IMR-90 (cell line): ENCODE results near the gene ZNF300. TPM values are rescaled to one million over a fixed set of nuclear protein-coding genes. Genes with fewer than 3 reads are reported as not detected.
A peak's percentile ranks its signal among the peaks of the same experiment; 100 is the strongest.

Experiments used
- ATAC-seq: fragments of 200-7000 bp; cut with Tn5 transposase; 2 replicates; pipeline ENCODE4 v1.9.1; 2020; ENCODE audit warnings: low read depth, mild to moderate bottlenecking, moderate library complexity
- BruUV-seq: library from RNA; stranded (reverse); fragments of 400-500 nt; replicated peaks from 2 replicates; lab custom pipeline; 2021; lab: Mats Ljungman, UMichigan
- CTCF ChIA-PET: fragments of 300-600 bp; formaldehyde crosslinking; extraction: SDS; loops from one replicate; lab custom pipeline; 2021; ENCODE audit warnings: antibody characterized with exemption; lab: Yijun Ruan, JAX
- POLR2A ChIA-PET: fragments of 300-600 bp; sonication (Branson Sonifier 250); formaldehyde crosslinking; loops from one replicate; lab custom pipeline; 2022; ENCODE audit warnings: antibody characterized with exemption; ENCODE audit not compliant: unreplicated experiment; lab: Charles Lee
- DNase-seq: peaks from one replicate; pipeline ENCODE4 v3.0.0; 2013
- H2AFZ ChIP-seq: replicated peaks from 2 replicates; pipeline ENCODE3; 2013; ENCODE audit warnings: low read length, mild to moderate bottlenecking; ENCODE audit not compliant: poor library complexity
- H2AK5ac ChIP-seq: 2 replicates; pipeline ENCODE4 v1.6.1; 2013; ENCODE audit warnings: low read depth, low read length, inconsistent platforms
- H2AK9ac ChIP-seq: replicated peaks from 2 replicates; pipeline ENCODE3; 2013; ENCODE audit warnings: mild to moderate bottlenecking, low read depth, low read length, moderate library complexity; ENCODE audit not compliant: poor library complexity
- H2BK120ac ChIP-seq: 2 replicates; pipeline ENCODE4 v1.6.1; 2013; ENCODE audit warnings: low read depth, low read length, inconsistent platforms
- H2BK15ac ChIP-seq: 3 replicates; pipeline ENCODE4 v1.6.1; 2013; ENCODE audit warnings: low read depth, low read length, inconsistent platforms
- H2BK20ac ChIP-seq: 2 replicates; pipeline ENCODE4 v1.6.1; 2013; ENCODE audit warnings: low read depth, mild to moderate bottlenecking, inconsistent platforms, low read length, moderate library complexity
- H2BK5ac ChIP-seq: 2 replicates; pipeline ENCODE4 v1.6.1; 2013; ENCODE audit warnings: mild to moderate bottlenecking, low read depth, low read length, inconsistent platforms; ENCODE audit not compliant: poor library complexity, severe bottlenecking
- H3K14ac ChIP-seq: replicated peaks from 2 replicates; pipeline ENCODE4 v1.6.1; 2013; ENCODE audit warnings: low read depth, low read length, inconsistent platforms
- H3K18ac ChIP-seq: 2 replicates; pipeline ENCODE4 v1.6.1; 2013; ENCODE audit warnings: low read depth, low read length, control low read depth
- H3K23ac ChIP-seq: 2 replicates; pipeline ENCODE4 v1.6.1; 2013; ENCODE audit warnings: low read depth, low read length, inconsistent platforms
- H3K27ac ChIP-seq: 2 replicates; pipeline ENCODE4 v1.5.1; 2013; ENCODE audit warnings: mild to moderate bottlenecking, control low read depth, low read length; ENCODE audit not compliant: insufficient read depth
- H3K27me3 ChIP-seq: 2 replicates; pipeline ENCODE4 v1.6.1; 2013; ENCODE audit warnings: low read length; ENCODE audit not compliant: control insufficient read depth, insufficient read depth
- H3K36me3 ChIP-seq: 2 replicates; pipeline ENCODE4 v1.6.1; 2013; ENCODE audit warnings: low read length, mixed read lengths; ENCODE audit not compliant: control insufficient read depth, insufficient read depth
- H3K4ac ChIP-seq: 2 replicates; pipeline ENCODE4 v1.6.1; 2013; ENCODE audit warnings: low read depth, low read length, inconsistent platforms
- H3K4me1 ChIP-seq: 2 replicates; pipeline ENCODE4 v1.6.1; 2013; ENCODE audit warnings: low read length, mixed read lengths; ENCODE audit not compliant: control insufficient read depth, insufficient read depth
- H3K4me2 ChIP-seq: 2 replicates; pipeline ENCODE4 v1.6.1; 2013; ENCODE audit warnings: low read depth, mild to moderate bottlenecking, control low read depth, low read length, moderate library complexity
- H3K4me3 ChIP-seq: 2 replicates; pipeline ENCODE4 v1.5.1; 2013; ENCODE audit warnings: low read depth, mild to moderate bottlenecking, control low read depth, low read length, moderate library complexity; ENCODE audit not compliant: insufficient read depth
- H3K56ac ChIP-seq: 2 replicates; pipeline ENCODE4 v1.6.1; 2013; ENCODE audit warnings: low read length, inconsistent platforms; ENCODE audit not compliant: insufficient read depth; ENCODE audit errors: extremely low read depth
- H3K79me1 ChIP-seq, 2 experiments: 2 replicates each; pipeline ENCODE4 v1.6.1; 2013; ENCODE audit warnings: low read length in 2 of 2, inconsistent platforms in 1 of 2, low read depth in 1 of 2
- H3K9ac ChIP-seq: 2 replicates; pipeline ENCODE4 v1.6.1; 2013; ENCODE audit warnings: low read depth, low read length, control low read depth
- H3K9me1 ChIP-seq: 2 replicates; pipeline ENCODE4 v1.6.1; 2013; ENCODE audit warnings: low read length, inconsistent platforms; ENCODE audit not compliant: insufficient read depth
- H3K9me3 ChIP-seq: 2 replicates; pipeline ENCODE4 v1.6.1; 2013; ENCODE audit warnings: low read length; ENCODE audit not compliant: control insufficient read depth, insufficient read depth
- H4K20me1 ChIP-seq: 2 replicates; pipeline ENCODE4 v1.6.1; 2013; ENCODE audit warnings: low read length, inconsistent platforms; ENCODE audit not compliant: insufficient read depth
- H4K5ac ChIP-seq: 2 replicates; pipeline ENCODE4 v1.6.1; 2013; ENCODE audit warnings: mild to moderate bottlenecking, low read depth, low read length, control low read depth
- H4K8ac ChIP-seq, 2 experiments: 2 replicates each; pipeline ENCODE4 v1.6.1; 2013; ENCODE audit warnings: low read depth in 2 of 2, low read length in 2 of 2, control low read depth in 1 of 2, inconsistent platforms in 1 of 2
- H4K91ac ChIP-seq: 2 replicates; pipeline ENCODE4 v1.6.1; 2013; ENCODE audit warnings: low read depth, low read length, inconsistent platforms; ENCODE audit not compliant: insufficient read depth
- BHLHE40 ChIP-seq: fragments of 150-350 bp; IDR thresholded peaks from 2 replicates; pipeline ENCODE4 v1.6.1; 2016; ENCODE audit warnings: mild to moderate bottlenecking, low read depth, low read length
- CEBPB ChIP-seq: IDR thresholded peaks from 2 replicates; pipeline ENCODE4 v1.6.1; 2012; ENCODE audit warnings: low read depth, low read length, improper control_type of control experiment
- CTCF ChIP-seq: conservative IDR thresholded peaks from 2 replicates; pipeline ENCODE4 v1.5.1; 2012; ENCODE audit warnings: mild to moderate bottlenecking, low read depth, low read length, improper control_type of control experiment
- FOS ChIP-seq: fragments of 150-350 bp; IDR thresholded peaks from 2 replicates; pipeline ENCODE4 v1.6.1; 2016; ENCODE audit warnings: low read depth, low read length
- MAFK ChIP-seq: IDR thresholded peaks from 2 replicates; pipeline ENCODE4 v1.6.1; 2012; ENCODE audit warnings: low read depth, low read length, improper control_type of control experiment
- MAZ ChIP-seq: IDR thresholded peaks from 2 replicates; pipeline ENCODE4 v1.6.1; 2012; ENCODE audit warnings: low read depth, mild to moderate bottlenecking, low read length, improper control_type of control experiment, moderate library complexity, borderline replicate concordance
- POLR2A ChIP-seq: IDR thresholded peaks from 2 replicates; pipeline ENCODE4 v1.6.1; 2012; ENCODE audit warnings: mild to moderate bottlenecking, low read depth, low read length
- RCOR1 ChIP-seq: IDR thresholded peaks from 2 replicates; pipeline ENCODE4 v1.6.1; 2012; ENCODE audit warnings: mild to moderate bottlenecking, low read length, improper control_type of control experiment; ENCODE audit not compliant: insufficient replicate concordance
- RFX5 ChIP-seq: IDR thresholded peaks from 2 replicates; pipeline ENCODE4 v1.8.0; 2012; ENCODE audit warnings: low read depth, mild to moderate bottlenecking, low read length, moderate library complexity
- dilution Hi-C: fragments of 300-500 bp; cut with HindIII; formaldehyde crosslinking; loops from one replicate; pipeline ENCODE4 v1.14.3; 2018; ENCODE audit warnings: low sequenced_read_pairs; ENCODE audit not compliant: unreplicated experiment
- in situ Hi-C: fragments of 300-500 bp; cut with MboI; formaldehyde crosslinking; loops from 3 replicates; pipeline ENCODE4 v1.14.3; 2019; ENCODE audit warnings: low sequenced_read_pairs, inconsistent platforms, mixed read lengths
- intact Hi-C: fragments of 100-400 bp; cut with micrococcal nuclease; formaldehyde crosslinking; loops from 2 replicates; pipeline ENCODE4 v1.10.0; 2022
- polyA plus RNA-seq, 3 experiments: library from polyadenylated mRNA; depleted of rRNA; stranded (reverse); fragments of >200 nt; gene quantifications; 2 replicates each; pipeline ENCODE4 v1.2.3, GENCODE V29; 2012; ENCODE audit warnings: low replicate concordance in 1 of 3
- total RNA-seq: library from RNA; depleted of rRNA; stranded (reverse); fragments of >200 nt; gene quantifications from 2 replicates; pipeline ENCODE4 v1.2.3, GENCODE V29; 2012

Gene ZNF300
- total and polyA plus RNA-seq, 2 of the 4 experiments (the other 2 are of a cell fraction), result 5.2 to 6.1 TPM

- Histone ChIP-seq H3K27ac (no peak overlapping the region), H3K14ac (no peak overlapping the region), H2AK9ac (no peak overlapping the region), H4K91ac (no peak overlapping the region), H3K18ac (no peak overlapping the region), H3K9me3 (peaks cover 10% of the 10 kb centered on the region), H3K27me3 (no peaks in the 10 kb centered on the region), H2BK15ac (no peak overlapping the region), H3K4ac (no peak overlapping the region), H3K23ac (no peak overlapping the region), H3K4me1 (no peaks in the 10 kb centered on the region), H3K56ac (no peak overlapping the region), H4K20me1 (no peaks in the 10 kb centered on the region), H2AFZ (no peak overlapping the region), H2BK20ac (no peak overlapping the region), H3K36me3 (no peaks in the 10 kb centered on the region), H3K9ac (no peak overlapping the region), H2BK120ac (no peak overlapping the region), H3K79me1 (no peaks in the 10 kb centered on the region), H3K4me2 (no peak overlapping the region), H2AK5ac (no peak overlapping the region), H4K5ac (no peak overlapping the region), H2BK5ac (no peak overlapping the region), H3K9me1 (no peaks in the 10 kb centered on the region), H4K8ac (no peak overlapping the region), H3K4me3 (no peak overlapping the region)
- TF ChIP-seq CEBPB (no peak), CTCF (no peak), POLR2A (no peak), RFX5 (no peak), MAFK (no peak), RCOR1 (no peak), FOS (no peak), MAZ (no peak), BHLHE40 (no peak)
- BruUV-seq, result no TSS peak
- CTCF ChIA-PET, result no interaction called here
- intact Hi-C loops (no loop called here), in situ Hi-C loops (no loop called here), dilution Hi-C loops (no loop called here)
- ATAC-seq (peak; percentile 73), DNase-seq (no peak)
- POLR2A ChIA-PET, result no interaction called here
Measured at GRCh38 chr5:150879358-150879757, 25.4 kb downstream of the ZNF300 start.
